Spinal cord (tissue), 10 donors: ENCODE measurements around the gene SMAD7. TPM values are rescaled to one million over a fixed set of nuclear protein-coding genes. Genes with fewer than 3 reads are reported as not detected.

Experiments
- DNase-seq, 6 donors: peaks; one replicate each; pipeline versions ENCODE4 v3.0.0 to v3.0.0-alpha.2; 2013 to 2015; ENCODE audit warnings: low spot score in 6 of 6, low read depth in 4 of 6
- H3K27ac ChIP-seq: one replicate; pipeline ENCODE4 v1.5.1; 2013; ENCODE audit warnings: low read depth, low read length, control low read depth
- H3K27me3 ChIP-seq: one replicate; pipeline ENCODE4 v1.6.1; 2013; ENCODE audit warnings: low read length; ENCODE audit not compliant: control insufficient read depth, insufficient read depth
- H3K36me3 ChIP-seq: one replicate; pipeline ENCODE4 v1.6.1; 2013; ENCODE audit warnings: low read length; ENCODE audit not compliant: control insufficient read depth, insufficient read depth
- H3K4me1 ChIP-seq: one replicate; pipeline ENCODE4 v1.6.1; 2013; ENCODE audit warnings: low read length; ENCODE audit not compliant: control insufficient read depth, insufficient read depth
- H3K4me3 ChIP-seq: one replicate; pipeline ENCODE4 v1.5.1; 2013; ENCODE audit warnings: low read depth, low read length, control low read depth
- H3K9me3 ChIP-seq: one replicate; pipeline ENCODE4 v1.6.1; 2013; ENCODE audit warnings: low read length; ENCODE audit not compliant: control insufficient read depth, insufficient read depth
- WGBS: methylation state at CpG from one replicate; pipeline ENCODE4 v1.1.5; 2013; ENCODE audit warnings: missing lambda C conversion rate; ENCODE audit not compliant: insufficient coverage; 5-methylcytosine and 5-hydroxymethylcytosine counted together
- polyA plus RNA-seq, 2 donors: library from polyadenylated mRNA; unstranded; fragments of 120-200 nt; gene quantifications; one replicate each; pipeline ENCODE4 v1.2.1, GENCODE V29; 2013; ENCODE audit not compliant: insufficient read length in 2 of 2
- total RNA-seq, 2 donors: library from RNA; depleted of rRNA in 1 of 2; stranded (reverse); fragments of 120-200 nt in 1 of 2; fragments of >200 nt in 1 of 2; gene quantifications; one replicate each; pipeline versions ENCODE4 v1.2.3 to v1.2.4, GENCODE V29; 2013 to 2014
- donor health status: healthy.

The SMAD7 gene
- total and polyA plus RNA-seq, 4 donors, result 18.5 to 28.8 (median 21.8) TPM

GRCh38 chr18:48885924-48886400, 64.8 kb downstream of the SMAD7 start:
- Histone ChIP-seq H3K4me1 (peaks cover 44% of the 10 kb centered on the region), H3K27ac (no peak overlapping the region), H3K4me3 (no peak overlapping the region), H3K9me3 (no peaks in the 10 kb centered on the region), H3K27me3 (no peaks in the 10 kb centered on the region), H3K36me3 (no peaks in the 10 kb centered on the region)
- 94% methylated on average over 6 of the region's 7 CpGs for WGBS
- no peak for DNase-seq

DNA sequence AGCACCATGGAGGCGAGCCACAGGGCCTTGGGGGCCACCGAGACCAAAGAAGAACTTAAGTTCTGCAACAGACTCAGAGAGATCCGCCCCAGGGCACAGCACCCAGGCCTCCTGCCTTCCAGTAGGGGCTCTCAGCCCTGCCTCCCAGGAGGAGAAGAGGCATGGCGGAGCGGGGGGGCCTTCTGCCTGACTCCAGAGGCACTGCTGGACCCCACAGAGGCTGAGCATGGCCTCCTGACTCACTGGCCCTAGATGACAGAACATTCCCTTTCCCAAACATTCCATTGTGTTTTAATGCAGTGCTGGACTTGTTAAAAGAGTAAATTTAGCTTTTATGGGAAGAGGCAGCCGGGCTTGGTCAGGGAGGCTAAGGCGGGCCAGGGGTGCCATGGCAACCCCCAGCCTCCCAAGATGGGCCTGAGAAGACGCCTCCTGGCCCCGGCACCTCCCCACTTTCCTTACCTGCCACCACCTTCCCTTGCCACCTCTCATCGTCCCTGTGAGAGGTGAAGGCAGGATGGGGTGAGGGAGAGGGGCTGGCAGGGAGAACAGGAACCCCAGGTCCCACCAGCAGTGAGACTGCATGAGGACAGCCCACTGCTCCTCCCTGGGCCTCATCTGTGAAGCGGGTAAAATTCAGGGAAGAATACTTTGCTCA, 65.4 kb downstream of the SMAD7 start:
- H3K27me3 ChIP-seq, result no peaks in the 10 kb centered on the region
- 74% methylated on average over 4 of the region's 11 CpGs for WGBS
- H3K27ac ChIP-seq, result no peak overlapping the region
- no peaks in the 10 kb centered on the region for H3K9me3 ChIP-seq
- no peak overlapping the region for H3K4me3 ChIP-seq
- peaks cover 39% of the 10 kb centered on the region for H3K4me1 ChIP-seq
- DNase-seq, result no peak
- H3K36me3 ChIP-seq, result no peaks in the 10 kb centered on the region

GRCh38 chr18:48884771-48885170, 66.0 kb downstream of the SMAD7 start:
- Histone ChIP-seq H3K36me3 (no peaks in the 10 kb centered on the region), H3K4me3 (no peak overlapping the region), H3K9me3 (no peaks in the 10 kb centered on the region), H3K27me3 (no peaks in the 10 kb centered on the region), H3K27ac (no peak overlapping the region), H3K4me1 (peaks cover 33% of the 10 kb centered on the region)
- WGBS, result 91% methylated on average over 4 of the region's 4 CpGs
- no peak for DNase-seq

DNA sequence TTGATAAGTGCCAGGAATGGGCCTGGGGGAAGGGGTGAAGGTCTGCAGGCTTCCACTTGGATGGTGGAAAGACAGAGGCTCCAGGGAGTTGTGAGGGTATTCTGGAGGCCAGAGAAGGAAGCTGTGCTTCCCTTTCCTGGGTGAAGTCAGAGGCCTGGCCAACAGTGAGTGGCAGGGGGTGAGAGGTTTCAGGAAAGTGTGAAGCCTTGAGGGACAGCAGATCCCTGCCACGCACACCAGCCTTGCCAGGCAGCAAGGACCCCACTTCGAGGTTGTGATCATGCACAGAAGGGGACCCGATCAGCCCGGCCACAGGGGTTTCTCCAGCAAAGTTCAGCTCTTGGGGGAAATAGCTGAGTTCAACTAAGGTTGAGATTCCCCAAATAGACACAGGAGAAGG, 66.5 kb downstream of the SMAD7 start:
- 95% methylated on average over 4 of the region's 4 CpGs for WGBS
- no peak overlapping the region for H3K27ac ChIP-seq
- H3K4me1 ChIP-seq, result peaks cover 29% of the 10 kb centered on the region
- no peaks in the 10 kb centered on the region for H3K36me3 ChIP-seq
- no peak for DNase-seq
- peaks cover under 1% of the 10 kb centered on the region for H3K27me3 ChIP-seq
- no peaks in the 10 kb centered on the region for H3K9me3 ChIP-seq
- no peak overlapping the region for H3K4me3 ChIP-seq

GRCh38 chr18:48882379-48882778, 68.4 kb downstream of the SMAD7 start:
- no peak overlapping the region for H3K27ac ChIP-seq
- 90% methylated on average over 3 of the region's 4 CpGs for WGBS
- H3K4me1 ChIP-seq, result peaks cover 12% of the 10 kb centered on the region
- peaks cover 3% of the 10 kb centered on the region for H3K27me3 ChIP-seq
- no peak for DNase-seq
- no peaks in the 10 kb centered on the region for H3K9me3 ChIP-seq
- H3K36me3 ChIP-seq, result no peaks in the 10 kb centered on the region
- no peak overlapping the region for H3K4me3 ChIP-seq

DNA sequence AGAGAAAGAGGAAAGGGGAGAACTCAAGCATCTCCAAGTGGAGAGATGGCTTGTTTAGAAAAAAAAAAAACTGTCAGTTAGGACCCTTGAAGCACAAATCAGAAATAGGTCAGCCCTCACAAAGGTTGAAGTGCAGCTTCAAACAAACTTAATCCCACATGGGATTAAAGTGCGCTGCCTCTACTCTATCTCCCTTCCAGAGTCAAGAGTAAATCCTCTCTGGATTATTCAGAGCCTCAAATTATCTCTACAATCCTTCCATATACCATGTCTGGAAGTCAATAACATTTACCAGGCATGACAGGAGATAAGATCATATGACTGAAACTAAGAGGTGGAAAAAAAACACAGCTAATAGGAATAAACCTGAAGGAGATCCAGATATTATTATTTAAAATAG, 69.8 kb downstream of the SMAD7 start:
- no peak overlapping the region for H3K4me3 ChIP-seq
- no peaks in the 10 kb centered on the region for H3K9me3 ChIP-seq
- WGBS, result no CpG with 5 or more reads among the region's 1 CpG
- no peaks in the 10 kb centered on the region for H3K36me3 ChIP-seq
- peaks cover 16% of the 10 kb centered on the region for H3K4me1 ChIP-seq
- no peak for DNase-seq
- H3K27me3 ChIP-seq, result peaks cover 3% of the 10 kb centered on the region
- no peak overlapping the region for H3K27ac ChIP-seq

DNA sequence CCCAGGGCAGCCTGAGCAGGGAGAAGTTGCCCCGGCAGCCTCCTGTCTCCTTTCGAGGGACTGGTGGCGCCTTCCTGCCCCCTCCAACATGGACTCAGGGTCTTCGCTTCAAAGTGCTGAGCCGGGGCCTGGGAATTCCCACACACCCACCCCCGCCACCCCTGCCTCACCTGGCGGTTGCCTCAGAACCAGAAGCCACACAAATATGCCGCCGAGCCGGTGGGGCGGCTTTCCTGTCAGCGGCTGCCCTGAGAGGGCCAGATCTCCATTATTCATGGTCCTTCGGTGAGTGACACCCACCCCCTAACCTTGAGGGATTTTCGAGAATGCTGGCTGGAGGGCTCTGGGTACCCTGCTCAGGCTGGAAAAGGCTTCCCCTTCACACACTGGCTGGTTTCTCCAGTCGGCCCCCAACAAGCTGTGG, 71.7 kb downstream of the SMAD7 start:
- peaks cover 3% of the 10 kb centered on the region for H3K27me3 ChIP-seq
- no peak overlapping the region for H3K27ac ChIP-seq
- H3K4me1 ChIP-seq, result peaks cover 22% of the 10 kb centered on the region
- no peak overlapping the region for H3K4me3 ChIP-seq
- no peaks in the 10 kb centered on the region for H3K36me3 ChIP-seq
- WGBS, result 48% methylated on average over 11 of the region's 15 CpGs
- H3K9me3 ChIP-seq, result no peaks in the 10 kb centered on the region
- DNase-seq, result no peak

- DNase-seq, result no peak
- peaks cover 22% of the 10 kb centered on the region for H3K4me1 ChIP-seq
- no peak overlapping the region for H3K4me3 ChIP-seq
- peaks cover 3% of the 10 kb centered on the region for H3K27me3 ChIP-seq
- H3K27ac ChIP-seq, result no peak overlapping the region
- H3K36me3 ChIP-seq, result no peaks in the 10 kb centered on the region
- 62% methylated on average over 11 of the region's 12 CpGs for WGBS
- H3K9me3 ChIP-seq, result no peaks in the 10 kb centered on the region
Measured at GRCh38 chr18:48878471-48878870, 72.3 kb downstream of the SMAD7 start.

GRCh38 chr18:48877941-48878340, 72.8 kb downstream of the SMAD7 start:
- 100% methylated on average over 2 of the region's 3 CpGs for WGBS
- peaks cover 22% of the 10 kb centered on the region for H3K4me1 ChIP-seq
- no peak overlapping the region for H3K27ac ChIP-seq
- H3K9me3 ChIP-seq, result no peaks in the 10 kb centered on the region
- H3K4me3 ChIP-seq, result no peak overlapping the region
- H3K36me3 ChIP-seq, result no peaks in the 10 kb centered on the region
- no peak for DNase-seq
- H3K27me3 ChIP-seq, result peaks cover 3% of the 10 kb centered on the region

DNA sequence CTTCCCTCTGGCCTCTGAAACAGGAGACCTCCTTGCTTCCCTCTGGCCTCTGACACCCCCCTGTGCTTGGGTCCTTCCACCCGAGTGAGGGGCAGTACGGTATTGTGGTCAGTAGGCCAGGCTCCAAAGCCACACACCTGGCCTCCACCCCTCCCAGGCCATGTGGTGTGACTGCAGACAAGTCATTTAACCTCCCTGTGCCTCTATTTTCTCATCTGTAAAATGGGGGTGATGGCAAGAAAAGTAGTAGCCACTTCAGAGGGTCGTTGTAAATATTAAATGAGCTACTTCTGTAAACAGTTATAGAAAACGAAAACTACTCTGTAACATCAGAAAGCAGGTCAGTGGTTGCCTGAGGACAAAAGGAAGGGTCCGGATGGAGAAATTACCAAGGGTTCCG, 74.2 kb downstream of the SMAD7 start:
- Histone ChIP-seq H3K4me3 (no peak overlapping the region), H3K27ac (no peak overlapping the region), H3K4me1 (peaks cover 26% of the 10 kb centered on the region), H3K27me3 (peaks cover 3% of the 10 kb centered on the region), H3K9me3 (no peaks in the 10 kb centered on the region), H3K36me3 (no peaks in the 10 kb centered on the region)
- WGBS, result no CpG with 5 or more reads among the region's 6 CpGs
- DNase-seq, result no peak
